H1 (cell line): ENCODE data around the gene NR3C2. TPM values are rescaled to one million over a fixed set of nuclear protein-coding genes. Genes with fewer than 3 reads are reported as not detected.

Experiments used
- CTCF ChIA-PET: fragments of 300-600 bp; sonication (Branson Sonifier 250); formaldehyde crosslinking; loops from one replicate; lab custom pipeline; 2021; ENCODE audit not compliant: partially characterized antibody; lab: Charles Lee
- POLR2A ChIA-PET: fragments of 300-600 bp; sonication (Branson Sonifier 250); formaldehyde crosslinking; loops from one replicate; lab custom pipeline; 2021; ENCODE audit warnings: inconsistent platforms; ENCODE audit not compliant: partially characterized antibody; lab: Charles Lee
- DNase-seq, 2 experiments: peaks; one replicate each; pipeline versions ENCODE4 v3.0.0 to v3.0.0-alpha.2; 2010 to 2022; ENCODE audit warnings: low spot score in 2 of 2, low read depth in 1 of 2, mixed read lengths in 1 of 2
- FAIRE-seq: peaks from 2 replicates; lab custom pipeline; 2011; peaks lifted over from hg19 to GRCh38; lab: Jason Lieb, UNC
- H2AFZ ChIP-seq: 2 replicates; pipeline ENCODE4 v1.8.1; 2012; ENCODE audit warnings: low read length, inconsistent platforms
- H2AK5ac ChIP-seq: 2 replicates; pipeline ENCODE4 v1.6.1; 2013; ENCODE audit warnings: low read depth, low read length
- H2BK120ac ChIP-seq: replicated peaks from 2 replicates; pipeline ENCODE3; 2013; ENCODE audit warnings: low read depth, low read length, inconsistent platforms
- H2BK12ac ChIP-seq: 2 replicates; pipeline ENCODE4 v1.6.1; 2013; ENCODE audit warnings: low read depth, low read length
- H2BK15ac ChIP-seq: 2 replicates; pipeline ENCODE4 v1.6.1; 2013; ENCODE audit warnings: low read length
- H2BK20ac ChIP-seq: 2 replicates; pipeline ENCODE4 v1.6.1; 2013; ENCODE audit warnings: low read length
- H2BK5ac ChIP-seq: 2 replicates; pipeline ENCODE4 v1.6.1; 2013; ENCODE audit warnings: low read depth, low read length
- H3K14ac ChIP-seq: 2 replicates; pipeline ENCODE4 v1.6.1; 2013; ENCODE audit warnings: inconsistent platforms; ENCODE audit not compliant: insufficient read length
- H3K18ac ChIP-seq: 2 replicates; pipeline ENCODE4 v1.6.1; 2013; ENCODE audit warnings: low read length; ENCODE audit errors: extremely low read depth
- H3K23ac ChIP-seq: 2 replicates; pipeline ENCODE4 v1.6.1; 2013; ENCODE audit warnings: inconsistent platforms; ENCODE audit not compliant: insufficient read length
- H3K23me2 ChIP-seq: 2 replicates; pipeline ENCODE4 v1.6.1; 2013; ENCODE audit warnings: low read depth, low read length
- H3K27ac ChIP-seq: 2 replicates; pipeline ENCODE4 v1.6.1; 2011; ENCODE audit warnings: low read depth, low read length, inconsistent platforms
- H3K27me3 ChIP-seq, 4 experiments: replicated peaks in 1 of 4; 1 replicate in 1 of 4; 2 replicates in 3 of 4; pipeline versions ENCODE4 v1.6.1 to v1.8.1; 2011 to 2013; ENCODE audit warnings: low read length in 3 of 4, mild to moderate bottlenecking in 3 of 4, inconsistent platforms in 2 of 4, mixed read lengths in 2 of 4, moderate library complexity in 1 of 4; ENCODE audit not compliant: control insufficient read depth in 3 of 4, insufficient read depth in 3 of 4; ENCODE audit errors: extremely low read depth in 1 of 4
- H3K36me3 ChIP-seq, 4 experiments: 2 replicates each; pipeline versions ENCODE4 v1.6.1 to v1.8.1; 2011 to 2013; ENCODE audit warnings: mild to moderate bottlenecking in 4 of 4, low read length in 3 of 4, moderate library complexity in 2 of 4, control low read depth in 1 of 4, inconsistent platforms in 1 of 4; ENCODE audit not compliant: insufficient read depth in 4 of 4, control insufficient read depth in 2 of 4
- H3K4ac ChIP-seq: replicated peaks from 2 replicates; pipeline ENCODE3; 2013; ENCODE audit warnings: low read length, low read depth, mixed read lengths, inconsistent platforms; ENCODE audit not compliant: insufficient read length
- H3K4me1 ChIP-seq, 4 experiments: replicated peaks in 1 of 4; 1 replicate in 1 of 4; 2 replicates in 3 of 4; pipeline versions ENCODE4 v1.6.1 to v1.8.1; 2011 to 2013; ENCODE audit warnings: low read length in 3 of 4, inconsistent platforms in 2 of 4, mixed read lengths in 1 of 4; ENCODE audit not compliant: insufficient read depth in 4 of 4, control insufficient read depth in 3 of 4
- H3K4me2 ChIP-seq, 2 experiments: 2 replicates each; pipeline versions ENCODE4 v1.6.1 to v1.8.1; 2011 to 2013; ENCODE audit warnings: low read depth in 2 of 2, low read length in 2 of 2, control low read depth in 1 of 2, inconsistent platforms in 1 of 2, mild to moderate bottlenecking in 1 of 2; ENCODE audit not compliant: insufficient read depth in 1 of 2
- H3K4me3 ChIP-seq, 4 experiments: fragments of 200-600, 300-600 bp in 1 of 4; sonication (generic), shearing (Covaris generic), sonication (Bioruptor Twin) in 1 of 4; 2 replicates each; pipeline versions ENCODE4 v1.5.1 to v1.8.1; 2011 to 2016; ENCODE audit warnings: low read length in 4 of 4, low read depth in 3 of 4, control low read depth in 2 of 4, inconsistent platforms in 2 of 4, mild to moderate bottlenecking in 2 of 4, mixed read lengths in 1 of 4, moderate library complexity in 1 of 4; ENCODE audit not compliant: insufficient read depth in 2 of 4; ENCODE audit errors: extremely low read depth in 1 of 4
- H3K56ac ChIP-seq: replicated peaks from 2 replicates; pipeline ENCODE3; 2013; ENCODE audit warnings: low read depth, mild to moderate bottlenecking, mixed read lengths, low read length, inconsistent platforms; ENCODE audit not compliant: insufficient read length
- H3K79me1 ChIP-seq: 2 replicates; pipeline ENCODE4 v1.6.1; 2013; ENCODE audit warnings: low read depth, low read length, control low read depth
- H3K79me2 ChIP-seq, 2 experiments: 2 replicates each; pipeline versions ENCODE4 v1.6.1 to v1.8.1; 2012 to 2013; ENCODE audit warnings: low read length in 2 of 2, mild to moderate bottlenecking in 2 of 2, inconsistent platforms in 1 of 2; ENCODE audit not compliant: insufficient read depth in 2 of 2, control insufficient read depth in 1 of 2
- H3K9ac ChIP-seq, 4 experiments: replicated peaks in 1 of 4; 1 replicate in 1 of 4; 2 replicates in 3 of 4; pipeline versions ENCODE4 v1.6.1 to v1.8.1; 2011 to 2013; ENCODE audit warnings: low read depth in 3 of 4, low read length in 3 of 4, control low read depth in 2 of 4, mild to moderate bottlenecking in 2 of 4, moderate library complexity in 2 of 4, inconsistent platforms in 1 of 4; ENCODE audit errors: extremely low read depth in 1 of 4
- H3K9me3 ChIP-seq, 2 experiments: 2 replicates each; pipeline versions ENCODE4 v1.6.1 to v1.8.1; 2012 to 2013; ENCODE audit warnings: mild to moderate bottlenecking in 2 of 2, moderate library complexity in 2 of 2, control low read depth in 1 of 2, inconsistent platforms in 1 of 2, low read depth in 1 of 2, low read length in 1 of 2, mixed read lengths in 1 of 2; ENCODE audit not compliant: insufficient read depth in 2 of 2
- H4K20me1 ChIP-seq, 2 experiments: replicated peaks in 1 of 2; 2 replicates each; pipeline versions ENCODE3 to v1.8.1; 2011 to 2013; ENCODE audit warnings: inconsistent platforms in 2 of 2, low read length in 2 of 2, mild to moderate bottlenecking in 1 of 2; ENCODE audit not compliant: insufficient read depth in 2 of 2, control insufficient read depth in 1 of 2
- H4K5ac ChIP-seq: 2 replicates; pipeline ENCODE4 v1.6.1; 2013; ENCODE audit warnings: low read length, low read depth, mixed read lengths, inconsistent platforms; ENCODE audit not compliant: insufficient read length
- H4K8ac ChIP-seq: 2 replicates; pipeline ENCODE4 v1.8.0; 2013; ENCODE audit warnings: mild to moderate bottlenecking, moderate library complexity, low read length, inconsistent platforms; ENCODE audit not compliant: insufficient read depth; ENCODE audit errors: extremely low read depth
- H4K91ac ChIP-seq: replicated peaks from 2 replicates; pipeline ENCODE3; 2013; ENCODE audit warnings: low read length, mixed read lengths, inconsistent platforms; ENCODE audit not compliant: insufficient read length
- ATF2 ChIP-seq: IDR thresholded peaks from 2 replicates; pipeline ENCODE4 v1.6.1; 2012; ENCODE audit warnings: low read length, inconsistent platforms
- BACH1 ChIP-seq: IDR thresholded peaks from 2 replicates; pipeline ENCODE4 v1.6.1; 2012; ENCODE audit warnings: low read length, improper control_type of control experiment
- BRCA1 ChIP-seq: IDR thresholded peaks from 2 replicates; pipeline ENCODE4 v1.6.1; 2012; ENCODE audit warnings: low read depth, low read length, improper control_type of control experiment
- CREB1 ChIP-seq: IDR thresholded peaks from 2 replicates; pipeline ENCODE4 v1.6.1; 2012; ENCODE audit warnings: inconsistent platforms
- CTBP2 ChIP-seq: IDR thresholded peaks from 2 replicates; pipeline ENCODE4 v1.7.0; 2011; ENCODE audit warnings: borderline replicate concordance, mild to moderate bottlenecking, moderate library complexity, mixed read lengths, low read length; ENCODE audit not compliant: insufficient read depth, insufficient read length
- FOSL1 ChIP-seq: IDR thresholded peaks from 2 replicates; pipeline ENCODE4 v1.6.1; 2011; ENCODE audit warnings: mild to moderate bottlenecking, low read depth, low read length, moderate library complexity; ENCODE audit not compliant: insufficient read depth
- GABPA ChIP-seq: IDR thresholded peaks from 2 replicates; pipeline ENCODE4 v1.6.1; 2011; ENCODE audit warnings: mild to moderate bottlenecking, low read length, moderate library complexity, borderline replicate concordance; ENCODE audit not compliant: insufficient read depth
- JUND ChIP-seq: IDR thresholded peaks from 2 replicates; pipeline ENCODE4 v1.6.1; 2011; ENCODE audit warnings: mild to moderate bottlenecking, improper control_type of control experiment, low read length
- KDM4A ChIP-seq: IDR thresholded peaks from one replicate; pipeline ENCODE4 v1.7.1; 2012; ENCODE audit warnings: low read depth, mild to moderate bottlenecking, moderate library complexity, low read length, inconsistent platforms; ENCODE audit not compliant: severe bottlenecking
- POLR2AphosphoS5 ChIP-seq: IDR thresholded peaks from 2 replicates; pipeline ENCODE4 v1.6.1; 2011; ENCODE audit warnings: low read depth, low read length
- SIN3A ChIP-seq, 2 experiments: IDR thresholded peaks in 1 of 2; conservative IDR thresholded peaks in 1 of 2; 2 replicates each; pipeline ENCODE4 v1.6.1; 2011 to 2012; ENCODE audit warnings: low read length in 2 of 2, improper control_type of control experiment in 1 of 2, low read depth in 1 of 2, mild to moderate bottlenecking in 1 of 2
- SIRT6 ChIP-seq: IDR thresholded peaks from one replicate; pipeline ENCODE4 v1.7.1; 2012; ENCODE audit warnings: low read length, inconsistent platforms
- TEAD4 ChIP-seq: IDR thresholded peaks from 2 replicates; pipeline ENCODE4 v1.6.1; 2012; ENCODE audit warnings: low read depth, low read length, inconsistent platforms, mixed read lengths
- WGBS, 2 experiments: shearing (Covaris generic) in 1 of 2; methylation state at CpG; one replicate each; pipeline versions ENCODE4 v1.1.6 to v1.1.7; 2013 to 2015; ENCODE audit warnings: low lambda C conversion rate in 2 of 2, mixed read lengths in 2 of 2, inconsistent platforms in 1 of 2, low coverage in 1 of 2, missing lambda C conversion rate in 1 of 2; ENCODE audit not compliant: insufficient replicate concordance in 2 of 2, insufficient coverage in 1 of 2, insufficient read length in 1 of 2; ENCODE audit errors: extremely low coverage in 1 of 2, missing lambda C conversion rate in 1 of 2; 5-methylcytosine and 5-hydroxymethylcytosine counted together
- polyA plus RNA-seq, 7 experiments: library from polyadenylated mRNA; depleted of rRNA in 3 of 7; stranded (reverse) in 5 of 7; unstranded in 2 of 7; fragments of >200 nt in 5 of 7; fragments of 200-250 nt in 2 of 7; gene quantifications; 1 replicate in 5 of 7; 2 replicates in 1 of 7; 4 replicates in 1 of 7; pipeline versions ENCODE4 v1.2.1 to v1.2.3, GENCODE V29; 2011 to 2013; ENCODE audit warnings: missing spikeins in 2 of 7, mixed read lengths in 2 of 7
- total RNA-seq: library from RNA; stranded (reverse); fragmentation: NEBNext Ultra II Directional; extraction: Animal tissue kit (Norgen Biotek cat#: 25700); gene quantifications from 2 replicates; pipeline ENCODE4 v1.2.1, GENCODE V29; 2021

Gene NR3C2
- total and polyA plus RNA-seq, 2 of the 8 experiments (the other 6 are each of a cell fraction or from before 2014, with no cell fraction given): 0.80 to 3.9 TPM

DNA sequence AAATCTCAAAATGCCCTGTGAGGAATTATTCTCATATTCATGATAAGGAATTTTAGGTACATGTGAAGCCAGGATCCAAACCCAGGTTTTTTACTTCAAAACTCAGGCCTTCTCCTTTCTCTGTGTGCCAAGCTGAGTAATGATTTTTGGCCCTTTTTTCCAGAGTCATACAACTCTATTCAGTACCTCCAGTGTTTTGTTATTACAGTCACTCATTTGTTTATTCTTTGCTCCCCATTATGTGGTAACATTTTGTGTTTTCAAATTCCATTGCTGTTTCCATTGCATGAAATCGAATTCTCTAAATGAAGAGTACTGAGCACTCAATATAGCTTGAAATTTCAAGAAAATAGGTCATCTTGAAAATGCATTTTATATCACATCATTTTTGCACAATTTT is 315.4 kb downstream of the NR3C2 start:
- no peaks in the 10 kb centered on the region for H3K4me1 ChIP-seq
- H3K36me3 ChIP-seq: no peaks in the 10 kb centered on the region
- H3K27me3 ChIP-seq: no peaks in the 10 kb centered on the region
- no peak overlapping the region for H3K14ac ChIP-seq
- DNase-seq (no peak), FAIRE-seq (no peak)
- no peak overlapping the region for H2BK12ac ChIP-seq
- no peak overlapping the region for H4K8ac ChIP-seq
- no peak overlapping the region for H3K23ac ChIP-seq
- H3K79me1 ChIP-seq: no peaks in the 10 kb centered on the region
- no peaks in the 10 kb centered on the region for H3K79me2 ChIP-seq
- TF ChIP-seq ATF2 (no peak), FOSL1 (no peak), TEAD4 (no peak), KDM4A (no peak), JUND (no peak), CTBP2 (no peak), GABPA (no peak), POLR2AphosphoS5 (no peak), SIRT6 (no peak), BACH1 (no peak), CREB1 (no peak), BRCA1 (no peak), SIN3A (conservative IDR thresholded peaks at IDR 0.05 in 1 of 2, IDR thresholded peaks at IDR 0.05 in 1 of 2; ENCODE audit: low read depth in 1 of 2, low read length in 2 of 2) (no peak)
- H2BK5ac ChIP-seq: no peak overlapping the region
- ChIA-PET POLR2A (no interaction called here), CTCF (interaction anchor here (1.4 to 1.7 kb wide), 2 partner anchors 10 to 11 kb away, joined by 5 to 6 read pairs; no protein-coding TSS in a partner anchor)
- H3K18ac ChIP-seq: no peak overlapping the region
- H3K27ac ChIP-seq: no peak overlapping the region
- H2BK20ac ChIP-seq: no peak overlapping the region
- H2AFZ ChIP-seq: no peak overlapping the region
- no peak overlapping the region for H2BK120ac ChIP-seq
- no peak overlapping the region for H3K56ac ChIP-seq
- no peak overlapping the region for H3K4me2 ChIP-seq
- no peaks in the 10 kb centered on the region for H4K20me1 ChIP-seq
- no peak overlapping the region for H2AK5ac ChIP-seq
- H3K4ac ChIP-seq: no peak overlapping the region
- WGBS, 2 experiments: 86% methylated on average over 1 of the region's 1 CpG; no CpG with 5 or more reads in 1 of the 2 experiments
- no peak overlapping the region for H2BK15ac ChIP-seq
- H3K9me3 ChIP-seq: peaks cover 10 to 12% of the 10 kb centered on the region in 2 experiments; a peak in 2 of 4 replicates
- H4K91ac ChIP-seq: no peak overlapping the region
- no peak overlapping the region for H3K9ac ChIP-seq
- H4K5ac ChIP-seq: no peak overlapping the region
- no peaks in the 10 kb centered on the region for H3K23me2 ChIP-seq
- no peak overlapping the region for H3K4me3 ChIP-seq
